ENCODE results near the gene RFK. TPM values are rescaled to one million over a fixed set of nuclear protein-coding genes. Genes with fewer than 3 reads are reported as not detected.

RFK gene
- total and polyA plus RNA-seq, 9 of the 15 experiments (the other 6 are each of a cell fraction or from before 2014, with no cell fraction given), result 3.8 to 51.1 (median 14.8) TPM

- 0 out of 2 replicates have a peak, but pooled peaks have one; percentile 25 for TF ChIP-seq ETV1 (tag; conservative IDR thresholded peaks at IDR 0.05; ENCODE audit: low read depth)
- TF ChIP-seq RBM14 (IDR thresholded peaks at IDR 0.05; ENCODE audit: borderline replicate concordance, insufficient read depth, low read depth, low read length), result no peak
- TF ChIP-seq NBN (IDR thresholded peaks at IDR 0.05; ENCODE audit: low read depth), result 0 out of 2 replicates have a peak, but pooled peaks have one; percentile 43
- TF ChIP-seq CCAR2 (IDR thresholded peaks at IDR 0.05; ENCODE audit: low read depth, low read length), result no peak
- TF ChIP-seq TOE1 (IDR thresholded peaks at IDR 0.05; ENCODE audit: borderline replicate concordance), result no peak
- no peak for TF ChIP-seq TOE1 (CRISPR knock-in tag; IDR thresholded peaks at IDR 0.05; ENCODE audit: borderline replicate concordance, low read depth)
- TF ChIP-seq ATF6 (CRISPR knock-in tag; IDR thresholded peaks at IDR 0.05), result no peak
- no peak for TF ChIP-seq ZC3H8 (IDR thresholded peaks at IDR 0.05)
- peak; percentile 39; the same call in 1 of the 2 replicates for TF ChIP-seq SMARCE1 (IDR thresholded peaks at IDR 0.05)
- no peak for TF ChIP-seq ZNF124 (CRISPR knock-in tag; IDR thresholded peaks at IDR 0.05)
- TF ChIP-seq ZNF140 (CRISPR knock-in tag; IDR thresholded peaks at IDR 0.05), result no peak
- no peak for TF ChIP-seq ZNF785 (CRISPR knock-in tag; IDR thresholded peaks at IDR 0.05)
- TF ChIP-seq, protein P1, sequence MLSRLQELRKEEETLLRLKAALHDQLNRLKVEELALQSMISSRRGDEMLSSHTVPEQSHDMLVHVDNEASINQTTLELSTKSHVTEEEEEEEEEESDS (CRISPR knock-in tag; IDR thresholded peaks at IDR 0.05), result no peak
- TF ChIP-seq RB1 (IDR thresholded peaks at IDR 0.05; ENCODE audit: low read depth), result no peak
- no peak for TF ChIP-seq CREB1 (IDR thresholded peaks at IDR 0.05)
- peak; percentile 19; the same call in 1 of the 2 replicates for TF ChIP-seq CREB1 (CRISPR knock-in tag; IDR thresholded peaks at IDR 0.05)
- no peak for TF ChIP-seq KLF6 (CRISPR knock-in tag; IDR thresholded peaks at IDR 0.05; ENCODE audit: borderline replicate concordance)
- TF ChIP-seq FOXA1 (IDR thresholded peaks at IDR 0.05; ENCODE audit: borderline replicate concordance), result peak; percentile 42; the same call in 1 of the 2 replicates
- no peak for TF ChIP-seq EP400 (IDR thresholded peaks at IDR 0.05)
- TF ChIP-seq HLTF (IDR thresholded peaks at IDR 0.05), result no peak
- no peak for TF ChIP-seq DLX4 (CRISPR knock-in tag; IDR thresholded peaks at IDR 0.05)
- TF ChIP-seq ZNF780A (CRISPR knock-in tag; IDR thresholded peaks at IDR 0.05), result no peak
- TF ChIP-seq MED1 (CRISPR knock-in tag; IDR thresholded peaks at IDR 0.05; ENCODE audit: borderline replicate concordance), result no peak
- no peak for TF ChIP-seq RBM25 (IDR thresholded peaks at IDR 0.05; ENCODE audit: low read depth, low read length, severe bottlenecking)
- TF ChIP-seq, protein P2, sequence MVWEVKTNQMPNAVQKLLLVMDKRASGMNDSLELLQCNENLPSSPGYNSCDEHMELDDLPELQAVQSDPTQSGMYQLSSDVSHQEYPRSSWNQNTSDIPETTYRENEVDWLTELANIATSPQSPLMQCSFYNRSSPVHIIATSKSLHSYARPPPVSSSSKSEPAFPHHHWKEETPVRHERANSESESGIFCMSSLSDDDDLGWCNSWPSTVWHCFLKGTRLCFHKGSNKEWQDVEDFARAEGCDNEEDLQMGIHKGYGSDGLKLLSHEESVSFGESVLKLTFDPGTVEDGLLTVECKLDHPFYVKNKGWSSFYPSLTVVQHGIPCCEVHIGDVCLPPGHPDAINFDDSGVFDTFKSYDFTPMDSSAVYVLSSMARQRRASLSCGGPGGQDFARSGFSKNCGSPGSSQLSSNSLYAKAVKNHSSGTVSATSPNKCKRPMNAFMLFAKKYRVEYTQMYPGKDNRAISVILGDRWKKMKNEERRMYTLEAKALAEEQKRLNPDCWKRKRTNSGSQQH (CRISPR knock-in tag; IDR thresholded peaks at IDR 0.05), result no peak
- no peak for TF ChIP-seq CXXC5 (CRISPR knock-in tag; IDR thresholded peaks at IDR 0.05)
- no peak for TF ChIP-seq RBM34 (IDR thresholded peaks at IDR 0.05; ENCODE audit: borderline replicate concordance, insufficient read depth, low read length)
Observed at GRCh38 chr9:76374783-76375559, 19.3 kb downstream of the RFK start (continued).
